SK-N-SH (cell line): ENCODE results near the gene RASGEF1C. TPM values are rescaled to one million over a fixed set of nuclear protein-coding genes. Genes with fewer than 3 reads are reported as not detected.

Experiments
- CTCF ChIA-PET: fragments of 300-600, 350-600 bp; formaldehyde crosslinking; extraction: SDS; loops from one replicate; lab custom pipeline; 2021; lab: Yijun Ruan, JAX
- POLR2A ChIA-PET: fragments of 350-600 bp; sonication (Branson Sonifier 250); formaldehyde crosslinking; extraction: SDS; loops from one replicate; lab custom pipeline; 2020; ENCODE audit warnings: antibody characterized with exemption, inconsistent platforms; lab: Yijun Ruan, JAX
- DNase-seq: peaks from one replicate; pipeline ENCODE4 v3.0.0; 2012
- H2AFZ ChIP-seq: fragments of 200-600 bp; sonication (generic); 2 replicates; pipeline ENCODE4 v1.8.1; 2016; ENCODE audit warnings: antibody characterized with exemption, mild to moderate bottlenecking, low read depth
- H3F3A ChIP-seq: fragments of 200-600 bp; sonication (generic); replicated peaks from 2 replicates; pipeline ENCODE3; 2016; ENCODE audit warnings: antibody characterized with exemption, mild to moderate bottlenecking; ENCODE audit not compliant: insufficient read depth
- H3K27ac ChIP-seq, 2 experiments: fragments of 200-500 bp in 1 of 2; fragments of 200-600 bp in 1 of 2; sonication (Bioruptor generic) in 1 of 2; sonication (generic), shearing (Covaris generic) in 1 of 2; 2 replicates each; pipeline versions ENCODE4 v1.5.1 to v1.6.1; 2014 to 2016; ENCODE audit warnings: low read depth in 2 of 2, inconsistent platforms in 1 of 2, low read length in 1 of 2, mild to moderate bottlenecking in 1 of 2, mixed read lengths in 1 of 2
- H3K27me3 ChIP-seq: fragments of 200-600 bp; sonication (generic), shearing (Covaris generic); 2 replicates; pipeline ENCODE4 v1.6.1; 2016; ENCODE audit warnings: mixed run types; ENCODE audit not compliant: insufficient read depth
- H3K36me3 ChIP-seq, 2 experiments: fragments of 200-500 bp in 1 of 2; fragments of 200-600 bp in 1 of 2; sonication (Bioruptor generic) in 1 of 2; sonication (generic) in 1 of 2; replicated peaks in 1 of 2; 2 replicates each; pipeline versions ENCODE3 to v1.5.1; 2014 to 2016; ENCODE audit warnings: low read length in 1 of 2, mild to moderate bottlenecking in 1 of 2; ENCODE audit not compliant: insufficient read depth in 2 of 2, control insufficient read depth in 1 of 2
- H3K4me1 ChIP-seq, 2 experiments: fragments of 200-500 bp in 1 of 2; fragments of 200-600 bp in 1 of 2; sonication (Bioruptor generic) in 1 of 2; sonication (generic), shearing (Covaris generic) in 1 of 2; 2 replicates each; pipeline versions ENCODE4 v1.5.1 to v1.6.1; 2014 to 2016; ENCODE audit warnings: low read depth in 1 of 2, low read length in 1 of 2, mixed run types in 1 of 2; ENCODE audit not compliant: insufficient read depth in 2 of 2, control insufficient read depth in 1 of 2
- H3K4me2 ChIP-seq: fragments of 200-600 bp; sonication (generic), shearing (Covaris generic); 2 replicates; pipeline ENCODE4 v1.6.1; 2017; ENCODE audit warnings: mixed run types
- H3K4me3 ChIP-seq, 2 experiments: fragments of 200-500 bp in 1 of 2; fragments of 200-600 bp in 1 of 2; sonication (Bioruptor generic) in 1 of 2; sonication (generic), shearing (Covaris generic) in 1 of 2; 2 replicates each; pipeline versions ENCODE4 v1.5.1 to v1.8.1; 2014 to 2016; ENCODE audit warnings: low read depth in 2 of 2, inconsistent platforms in 1 of 2, low read length in 1 of 2, mild to moderate bottlenecking in 1 of 2, mixed read lengths in 1 of 2, moderate library complexity in 1 of 2
- H3K79me2 ChIP-seq: fragments of 200-600 bp; sonication (generic); 2 replicates; pipeline ENCODE4 v1.8.1; 2017; ENCODE audit warnings: mild to moderate bottlenecking; ENCODE audit not compliant: insufficient read depth
- H3K9ac ChIP-seq: fragments of 200-600 bp; sonication (generic); 2 replicates; pipeline ENCODE4 v1.6.1; 2017; ENCODE audit warnings: mixed run types
- H3K9me2 ChIP-seq: fragments of 200-600 bp; sonication (generic); 2 replicates; pipeline ENCODE4 v1.6.1; 2017; ENCODE audit warnings: mixed run types
- H3K9me3 ChIP-seq: fragments of 200-600 bp; sonication (generic); 2 replicates; pipeline ENCODE4 v1.6.1; 2017; ENCODE audit warnings: mixed run types, mild to moderate bottlenecking, moderate library complexity
- H4K20me1 ChIP-seq: fragments of 200-600 bp; sonication (generic); 2 replicates; pipeline ENCODE4 v1.6.1; 2017; ENCODE audit warnings: mild to moderate bottlenecking, mixed run types; ENCODE audit not compliant: insufficient read depth
- CHD2 ChIP-seq: fragments of 150-350 bp; IDR thresholded peaks from 2 replicates; pipeline ENCODE4 v1.6.1; 2018; ENCODE audit warnings: low read length; ENCODE audit not compliant: partially characterized antibody
- EP300 ChIP-seq, 2 experiments: IDR thresholded peaks; 2 replicates each; pipeline versions ENCODE4 v1.4.0 to v1.6.1; 2012; ENCODE audit warnings: borderline replicate concordance in 1 of 2, low read depth in 1 of 2, low read length in 1 of 2
- FOSL2 ChIP-seq: IDR thresholded peaks from 2 replicates; pipeline ENCODE4 v1.4.0; 2012; ENCODE audit warnings: low read depth, mild to moderate bottlenecking, moderate library complexity, borderline replicate concordance
- FOXJ3 ChIP-seq: sonication (generic); formaldehyde crosslinking; IDR thresholded peaks from 2 replicates; pipeline ENCODE4 v1.5.1; 2020; ENCODE audit warnings: mild to moderate bottlenecking, missing genetic modification reagents
- FOXM1 ChIP-seq: IDR thresholded peaks from 2 replicates; pipeline ENCODE4 v1.4.0; 2012; ENCODE audit warnings: low read depth, mild to moderate bottlenecking
- GATA2 ChIP-seq: sonication (generic); formaldehyde crosslinking; IDR thresholded peaks from 2 replicates; pipeline ENCODE4 v1.5.0; 2020; ENCODE audit warnings: mild to moderate bottlenecking, missing genetic modification reagents
- IRF3 ChIP-seq: fragments of 150-350 bp; IDR thresholded peaks from 2 replicates; pipeline ENCODE4 v1.6.1; 2016; ENCODE audit warnings: mild to moderate bottlenecking, low read depth, low read length
- MEF2A ChIP-seq: IDR thresholded peaks from 2 replicates; pipeline ENCODE4 v1.4.0; 2012; ENCODE audit warnings: low read depth, borderline replicate concordance
- MXI1 ChIP-seq: IDR thresholded peaks from 2 replicates; pipeline ENCODE4 v1.6.1; 2012; ENCODE audit warnings: mild to moderate bottlenecking, low read depth, low read length, improper control_type of control experiment
- NFIC ChIP-seq: IDR thresholded peaks from 2 replicates; pipeline ENCODE4 v1.4.0; 2012; ENCODE audit warnings: borderline replicate concordance
- NRF1 ChIP-seq: IDR thresholded peaks from 2 replicates; pipeline ENCODE4 v1.6.1; 2012; ENCODE audit warnings: low read depth, mild to moderate bottlenecking, low read length
- RAD21 ChIP-seq: IDR thresholded peaks from 2 replicates; pipeline ENCODE4 v1.6.1; 2012; ENCODE audit warnings: mild to moderate bottlenecking, low read length
- REST ChIP-seq: IDR thresholded peaks from 2 replicates; pipeline ENCODE4 v1.6.1; 2012; ENCODE audit warnings: mild to moderate bottlenecking, low read depth, low read length, moderate library complexity
- RFX5 ChIP-seq: IDR thresholded peaks from 2 replicates; pipeline ENCODE4 v1.6.1; 2012; ENCODE audit warnings: mild to moderate bottlenecking, improper control_type of control experiment, low read length
- SIN3A ChIP-seq: IDR thresholded peaks from 2 replicates; pipeline ENCODE4 v1.6.1; 2012; ENCODE audit warnings: low read depth, mild to moderate bottlenecking, low read length, moderate library complexity, borderline replicate concordance
- TAF1 ChIP-seq: IDR thresholded peaks from 2 replicates; pipeline ENCODE4 v1.6.1; 2012; ENCODE audit warnings: low read depth, mild to moderate bottlenecking, low read length, moderate library complexity, borderline replicate concordance
- YY1 ChIP-seq: IDR thresholded peaks from 2 replicates; pipeline ENCODE4 v1.4.0; 2012; ENCODE audit warnings: low read depth, mild to moderate bottlenecking
- ZBTB33 ChIP-seq: IDR thresholded peaks from 2 replicates; pipeline ENCODE4 v1.4.0; 2012; ENCODE audit warnings: low read depth, borderline replicate concordance
- WGBS: methylation state at CpG from one replicate; pipeline ENCODE4 v1.1.6; 2017; ENCODE audit warnings: low lambda C conversion rate; 5-methylcytosine and 5-hydroxymethylcytosine counted together
- polyA plus RNA-seq, 3 experiments: library from polyadenylated mRNA; depleted of rRNA; stranded (reverse); fragments of >200 nt; gene quantifications; 2 replicates each; pipeline ENCODE4 v1.2.3, GENCODE V29; 2012
- TF ChIP-seq, protein P1 (sequence below): IDR thresholded peaks from 2 replicates; pipeline ENCODE4 v1.4.0; 2012; ENCODE audit warnings: low read depth, borderline replicate concordance
- TF ChIP-seq, protein P2 (sequence below): fragments of 150-350 bp; IDR thresholded peaks from 2 replicates; pipeline ENCODE4 v1.6.1; 2017; ENCODE audit warnings: antibody characterized with exemption, low read length, low read depth, borderline replicate concordance

RASGEF1C gene
- polyA plus RNA-seq, 1 of the 3 experiments (the other 2 are of a cell fraction): not detected

DNA sequence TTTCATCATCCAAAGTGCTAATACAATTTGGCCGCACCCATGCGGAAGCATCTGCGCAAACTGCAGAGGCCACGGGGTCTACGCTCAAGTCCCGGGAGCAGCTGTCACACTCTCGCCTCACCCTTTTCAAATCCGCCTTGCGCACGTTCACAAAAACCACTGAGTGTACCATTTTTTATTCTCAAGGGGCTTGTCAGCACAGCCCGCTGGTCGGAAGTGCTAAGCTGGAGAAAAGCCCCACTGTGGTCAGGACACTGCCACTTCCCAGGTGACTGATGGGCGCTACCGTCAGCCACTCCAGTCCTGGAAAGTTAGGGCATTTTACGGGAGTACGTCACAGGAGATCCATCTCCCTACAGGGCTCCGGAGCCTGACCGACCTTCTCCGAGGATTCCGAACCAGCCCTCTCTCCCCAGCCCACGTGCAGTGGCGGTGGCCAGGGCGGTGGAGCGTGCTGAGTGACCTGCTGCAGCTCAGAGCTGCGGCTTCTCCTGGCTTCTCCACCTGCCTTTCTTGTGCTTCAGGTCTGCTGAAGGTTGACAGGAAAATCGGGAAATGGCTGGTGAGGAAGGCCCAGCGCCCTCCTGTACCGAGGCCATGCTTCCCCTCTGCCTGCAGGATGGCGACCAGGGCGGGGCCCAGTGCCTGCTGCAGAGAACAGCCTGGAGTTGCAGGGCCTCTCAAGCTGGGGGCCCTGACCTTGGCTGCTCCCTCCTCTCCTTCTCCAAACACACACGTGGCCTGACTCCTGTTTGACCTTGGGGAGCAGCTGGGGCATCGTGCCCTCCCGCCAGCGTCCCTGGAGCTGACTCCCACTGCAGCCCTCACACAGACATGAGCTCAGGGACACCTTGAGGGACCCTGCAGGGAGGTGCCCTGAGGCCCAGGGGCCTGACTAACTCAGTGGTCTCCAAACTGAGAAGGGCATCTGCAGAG is 14.3 kb downstream of the RASGEF1C start:
- Histone ChIP-seq H3K9me2 (no peaks in the 10 kb centered on the region), H3F3A (no peaks in the 10 kb centered on the region), H3K9me3 (no peaks in the 10 kb centered on the region), H3K79me2 (no peaks in the 10 kb centered on the region), H4K20me1 (no peaks in the 10 kb centered on the region), H3K27me3 (no peaks in the 10 kb centered on the region), H3K9ac (no peak overlapping the region), H3K4me1 (no peaks in the 10 kb centered on the region), H3K36me3 (no peaks in the 10 kb centered on the region), H3K4me3 (no peak overlapping the region), H3K27ac (no peak overlapping the region), H2AFZ (no peak overlapping the region), H3K4me2 (no peak overlapping the region)
- WGBS: 79% methylated on average over 24 of the region's 34 CpGs
- no peak for DNase-seq
- no peak for TF ChIP-seq RFX5
- TF ChIP-seq FOSL2: no peak
- TF ChIP-seq, protein P1, sequence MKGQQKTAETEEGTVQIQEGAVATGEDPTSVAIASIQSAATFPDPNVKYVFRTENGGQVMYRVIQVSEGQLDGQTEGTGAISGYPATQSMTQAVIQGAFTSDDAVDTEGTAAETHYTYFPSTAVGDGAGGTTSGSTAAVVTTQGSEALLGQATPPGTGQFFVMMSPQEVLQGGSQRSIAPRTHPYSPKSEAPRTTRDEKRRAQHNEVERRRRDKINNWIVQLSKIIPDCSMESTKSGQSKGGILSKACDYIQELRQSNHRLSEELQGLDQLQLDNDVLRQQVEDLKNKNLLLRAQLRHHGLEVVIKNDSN: no peak
- TF ChIP-seq NFIC: no peak
- no peak for TF ChIP-seq GATA2 (CRISPR knock-in tag)
- TF ChIP-seq FOXM1: no peak
- no peak for TF ChIP-seq EP300 (IDR thresholded peaks at IDR 0.05; ENCODE audit: borderline replicate concordance in 1 of 2, low read depth in 1 of 2, low read length in 1 of 2)
- TF ChIP-seq FOXJ3 (CRISPR knock-in tag): no peak
- no peak for TF ChIP-seq MXI1
- TF ChIP-seq YY1: no peak
- no peak for TF ChIP-seq SIN3A
- TF ChIP-seq IRF3: no peak
- TF ChIP-seq ZBTB33: no peak
- TF ChIP-seq MEF2A: no peak
- TF ChIP-seq, protein P2, sequence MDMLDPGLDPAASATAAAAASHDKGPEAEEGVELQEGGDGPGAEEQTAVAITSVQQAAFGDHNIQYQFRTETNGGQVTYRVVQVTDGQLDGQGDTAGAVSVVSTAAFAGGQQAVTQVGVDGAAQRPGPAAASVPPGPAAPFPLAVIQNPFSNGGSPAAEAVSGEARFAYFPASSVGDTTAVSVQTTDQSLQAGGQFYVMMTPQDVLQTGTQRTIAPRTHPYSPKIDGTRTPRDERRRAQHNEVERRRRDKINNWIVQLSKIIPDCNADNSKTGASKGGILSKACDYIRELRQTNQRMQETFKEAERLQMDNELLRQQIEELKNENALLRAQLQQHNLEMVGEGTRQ: no peak
- no peak for TF ChIP-seq TAF1
- TF ChIP-seq CHD2: no peak
- TF ChIP-seq REST: no peak
- no peak for TF ChIP-seq RAD21
- no peak for TF ChIP-seq NRF1
- POLR2A ChIA-PET: no interaction called here
- CTCF ChIA-PET: interaction anchor here (2.5 kb wide), 1 partner anchor 14 kb away, joined by 9 read pairs; the partner anchor contains the start of gene RASGEF1C
